DMS79 treated with DMSO at 0.1 percent for 48 hours (cell line): ENCODE measurements around the gene MAPK10.

Experiments used
- DNase-seq: peaks from one replicate; lab custom pipeline; 2025; lab: John Stamatoyannopoulos, UW

Gene MAPK10

GRCh38 chr4:86359944-86360478 is at the start of gene MAPK10:
Gene MAPK10 (minus strand): TSS chr4:86360053.
- DNase-seq = peak; percentile 29

GRCh38 chr4:86403575-86403974 is 43.7 kb upstream of the MAPK10 start:
- DNase-seq = no peak

- DNase-seq = no peak
Measured at GRCh38 chr4:86401826-86402225, 42.0 kb upstream of the MAPK10 start.

DNA sequence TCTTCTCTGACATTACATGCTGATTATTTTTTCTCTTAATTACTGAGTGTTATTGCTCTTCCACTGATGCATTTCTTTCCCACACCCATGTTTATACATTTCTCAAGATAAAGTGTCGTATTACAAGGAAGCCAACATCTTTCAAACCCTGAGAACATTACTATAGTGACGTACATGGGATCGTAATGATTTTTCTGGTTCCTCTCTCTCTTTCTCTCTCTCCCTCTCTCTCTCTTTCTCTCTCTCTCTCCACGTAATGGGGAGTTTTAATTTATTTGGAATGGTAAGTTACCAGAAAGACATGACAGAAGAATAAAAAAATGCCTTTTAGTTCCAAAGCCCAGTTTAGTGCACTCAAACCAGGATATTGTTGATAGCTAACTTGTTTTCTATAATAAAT is 40.4 kb upstream of the MAPK10 start:
- DNase-seq = no peak

DNA sequence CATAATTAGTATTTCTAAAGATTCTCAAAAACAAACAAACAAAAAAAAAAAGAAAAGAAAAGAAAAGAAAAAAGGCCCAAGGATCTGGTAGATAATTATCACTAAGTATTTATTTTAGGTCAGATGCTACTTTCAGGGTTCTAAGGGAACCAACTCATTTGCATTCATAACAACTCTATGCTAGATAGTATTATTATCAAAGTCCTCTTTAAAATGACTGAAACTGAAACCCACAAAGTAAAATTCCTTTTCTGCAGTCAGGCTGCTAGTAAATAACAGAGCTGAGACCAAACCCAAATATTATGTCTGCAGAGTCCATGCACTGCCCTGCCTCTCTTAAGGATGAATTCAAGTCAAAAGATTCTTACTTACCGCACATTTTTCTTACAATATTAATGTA is 38.3 kb upstream of the MAPK10 start:
- DNase-seq = no peak

- no peak for DNase-seq
Measured at GRCh38 chr4:86393749-86394148, 33.9 kb upstream of the MAPK10 start.

DNA sequence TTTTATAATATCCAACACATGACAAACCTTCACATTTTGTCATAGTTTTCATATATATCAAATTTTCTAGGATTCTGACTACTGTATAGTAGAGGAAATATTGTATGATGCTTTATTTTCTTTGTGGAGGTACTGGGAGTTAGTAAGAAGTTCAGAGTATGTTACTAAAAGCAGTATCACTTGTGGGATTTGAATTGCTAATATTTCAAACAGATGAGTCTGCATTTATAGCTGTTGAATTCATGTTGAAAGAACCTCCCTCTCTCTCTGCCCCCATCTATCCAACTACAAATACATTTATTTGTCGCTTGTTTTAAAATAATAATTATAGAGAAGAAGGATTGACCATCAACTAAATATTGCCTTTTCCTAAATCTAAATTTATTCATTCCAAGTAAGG is 29.8 kb upstream of the MAPK10 start:
- DNase-seq = no peak

DNA sequence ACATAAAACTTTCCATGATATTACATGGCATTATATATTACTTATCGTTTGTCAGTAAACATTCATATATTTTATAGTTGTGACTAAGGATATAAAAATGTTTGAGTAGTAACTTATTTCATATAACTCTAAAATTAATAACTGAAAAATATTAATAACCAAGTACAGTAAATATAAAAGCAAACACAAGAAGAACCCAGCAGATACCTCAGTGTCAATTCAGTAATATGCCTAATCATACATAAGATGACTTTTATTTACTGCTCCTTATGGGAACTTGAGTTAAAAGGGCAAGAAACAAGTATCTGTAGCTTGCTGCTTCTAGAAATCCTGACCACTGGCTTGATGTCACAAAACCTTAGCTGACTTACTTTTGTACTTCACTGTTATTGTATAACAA is 28.4 kb upstream of the MAPK10 start:
- DNase-seq = no peak

- DNase-seq = no peak
Measured at GRCh38 chr4:86386817-86387415, 27.1 kb upstream of the MAPK10 start.

DNA sequence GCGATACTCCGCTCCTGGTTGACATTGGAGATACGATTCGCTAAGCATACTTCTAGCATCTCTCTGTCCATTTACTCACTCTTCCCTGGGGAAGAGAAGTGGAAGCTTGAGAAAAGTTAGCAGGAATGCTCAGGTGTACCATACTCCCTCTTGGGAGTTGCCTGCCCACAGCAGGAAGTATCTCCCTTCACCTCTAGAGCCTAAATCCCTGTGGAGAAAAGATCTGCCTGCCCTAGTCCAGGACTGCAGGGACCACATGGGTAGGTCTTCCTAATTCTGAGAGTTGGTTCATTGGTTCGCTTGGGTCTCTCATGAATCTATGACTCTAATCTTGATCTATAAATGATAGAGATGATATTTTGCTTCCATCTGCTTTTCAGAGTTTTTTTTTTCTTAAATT is 26.3 kb upstream of the MAPK10 start:
- no peak for DNase-seq

DNA sequence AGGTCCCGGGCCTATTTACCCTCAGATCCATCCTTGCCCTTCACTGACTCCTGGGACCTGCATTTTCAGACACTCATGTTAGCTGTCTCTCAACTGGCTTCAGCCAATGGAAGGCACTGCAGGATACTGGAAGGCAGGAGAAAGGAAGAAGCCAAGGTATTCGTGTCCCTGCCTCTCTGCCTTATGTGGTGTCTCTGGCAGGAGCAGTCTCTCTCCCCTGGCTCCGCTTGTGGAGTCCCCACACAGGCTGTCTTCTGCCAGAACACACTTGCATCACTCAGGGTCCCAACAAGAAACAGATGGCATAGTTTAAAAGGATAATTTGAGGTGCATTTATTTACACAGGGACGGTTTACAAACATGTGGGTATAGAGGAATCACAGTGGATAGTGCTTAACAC is 21.6 kb upstream of the MAPK10 start:
- no peak for DNase-seq

DNA sequence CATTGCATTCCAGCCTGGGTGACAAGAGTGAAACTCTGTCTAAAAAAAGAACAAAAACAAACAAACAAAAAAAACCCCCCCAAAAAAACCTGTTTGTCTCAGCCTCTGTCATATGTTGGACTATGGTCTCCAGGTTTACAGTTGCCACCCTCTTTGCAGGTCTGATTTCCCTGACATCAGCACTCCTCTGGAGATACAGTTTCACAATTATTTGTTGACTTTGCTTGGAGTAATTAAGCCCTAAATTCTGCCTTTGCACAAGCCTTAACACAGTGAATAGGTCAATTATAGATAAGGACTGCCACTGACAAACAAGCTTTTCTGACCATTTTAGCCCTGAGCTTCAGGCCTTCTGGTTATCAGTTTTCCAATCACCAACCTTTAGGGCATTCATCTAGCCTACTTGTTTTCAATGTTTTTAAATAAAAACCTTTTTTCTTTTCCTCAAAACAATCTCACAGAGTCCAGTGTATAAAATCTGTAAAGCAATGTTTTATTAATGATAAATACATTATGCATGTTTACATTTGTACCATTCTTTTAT is 20.4 kb upstream of the MAPK10 start:
- DNase-seq = peak; percentile 2

DNA sequence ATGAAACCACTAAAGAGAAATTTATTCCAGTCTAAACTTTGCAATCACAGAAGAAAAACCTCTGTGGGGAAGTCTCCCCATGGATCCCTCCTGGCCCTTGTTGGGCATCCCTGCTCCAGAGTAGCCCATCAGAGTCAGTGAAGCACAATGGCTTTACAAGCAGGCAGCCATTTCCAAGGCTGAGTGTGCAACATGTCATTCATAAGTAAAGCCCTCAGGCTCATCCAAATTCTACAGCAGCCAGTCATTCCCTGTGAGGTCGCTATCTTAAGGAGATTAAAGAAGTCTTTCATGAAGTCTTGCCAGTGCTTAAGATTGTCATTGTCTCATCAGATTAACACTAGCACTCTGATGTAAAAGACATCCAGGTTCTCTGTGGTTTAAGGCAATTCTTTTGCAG is 17.0 kb upstream of the MAPK10 start:
- no peak for DNase-seq

DNA sequence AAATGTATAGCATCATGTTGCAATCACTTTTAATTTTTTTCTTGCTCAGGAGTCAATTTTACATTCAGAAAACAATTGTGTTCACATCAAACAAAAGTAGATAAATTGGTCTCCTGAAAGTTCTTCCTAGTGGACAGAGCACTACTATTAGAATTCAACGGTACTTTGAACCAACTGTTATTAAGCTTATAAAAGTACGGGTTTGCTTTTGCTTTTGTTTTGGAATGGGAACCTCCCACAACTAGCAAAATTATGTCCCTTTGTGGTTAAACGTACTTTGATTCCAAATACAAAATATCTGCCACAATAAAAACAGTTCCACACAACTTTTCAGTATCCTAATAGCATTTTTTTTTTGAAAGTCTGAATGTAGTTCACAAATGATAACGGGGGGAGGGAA is 8.6 kb upstream of the MAPK10 start:
- no peak for DNase-seq

DNA sequence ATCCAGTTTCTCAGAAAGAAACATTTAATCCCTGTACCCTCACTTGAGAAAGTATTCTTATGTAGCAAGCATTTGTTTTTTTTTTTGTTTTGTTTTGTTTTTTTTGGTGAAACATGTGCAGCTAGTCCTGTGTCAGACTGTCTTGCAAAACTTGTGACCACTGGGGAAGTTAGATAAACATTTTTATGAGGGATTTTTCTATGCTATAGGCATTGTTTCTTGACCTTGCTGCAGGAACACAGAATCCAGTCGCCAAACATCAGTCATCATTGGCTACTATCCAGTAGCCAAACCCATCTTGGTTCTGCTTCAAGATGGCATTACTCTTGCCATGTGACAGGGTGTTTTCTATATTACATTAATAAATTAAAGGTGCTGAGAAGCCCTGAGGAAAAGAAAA is 7.7 kb upstream of the MAPK10 start:
- DNase-seq = no peak

- no peak for DNase-seq
Measured at GRCh38 chr4:86366920-86367319, 7.1 kb upstream of the MAPK10 start.

- DNase-seq = no peak
Measured at GRCh38 chr4:86362510-86362909, 2.7 kb upstream of the MAPK10 start.

- no peak for DNase-seq
Measured at GRCh38 chr4:86358257-86358656, 1.6 kb downstream of the MAPK10 start.

GRCh38 chr4:86357608-86358007 is 2.2 kb downstream of the MAPK10 start:
- DNase-seq = no peak

DNA sequence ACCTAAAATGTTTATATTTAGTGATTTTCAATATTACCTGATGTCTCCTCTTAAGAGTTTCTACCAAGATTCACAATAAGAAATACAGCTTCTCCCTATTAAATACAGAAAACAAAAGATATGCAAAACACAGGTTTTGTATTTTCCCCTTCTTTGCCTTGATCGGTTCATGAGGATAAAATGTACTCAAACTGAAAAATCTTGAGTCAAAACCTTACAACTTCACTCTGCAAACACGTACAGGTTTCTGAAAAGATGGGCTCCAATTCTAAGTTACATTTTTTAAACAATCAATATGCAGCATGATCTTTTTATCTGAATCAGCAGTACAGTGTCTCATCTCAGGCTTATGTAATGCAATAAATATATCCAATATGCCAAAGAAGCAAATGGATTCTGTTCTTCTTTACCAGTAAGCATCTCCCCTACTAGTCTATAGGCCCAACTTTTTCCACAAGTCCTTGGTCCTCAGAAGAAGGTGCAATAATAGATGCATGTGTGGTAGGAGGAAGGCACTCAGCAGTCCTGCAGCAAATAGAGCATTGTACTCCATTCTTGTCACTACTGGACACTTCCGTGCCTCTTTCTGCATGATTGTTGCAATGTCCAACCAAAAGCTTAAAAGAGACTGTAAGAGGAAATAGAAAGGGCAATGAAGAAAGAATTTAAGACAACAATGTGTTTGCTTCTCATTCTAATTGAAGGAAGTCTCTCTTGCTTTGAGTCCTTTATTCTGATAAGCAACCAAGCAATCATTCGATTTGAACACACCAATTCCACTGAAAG is 3.2 kb downstream of the MAPK10 start:
- no peak for DNase-seq

DNA sequence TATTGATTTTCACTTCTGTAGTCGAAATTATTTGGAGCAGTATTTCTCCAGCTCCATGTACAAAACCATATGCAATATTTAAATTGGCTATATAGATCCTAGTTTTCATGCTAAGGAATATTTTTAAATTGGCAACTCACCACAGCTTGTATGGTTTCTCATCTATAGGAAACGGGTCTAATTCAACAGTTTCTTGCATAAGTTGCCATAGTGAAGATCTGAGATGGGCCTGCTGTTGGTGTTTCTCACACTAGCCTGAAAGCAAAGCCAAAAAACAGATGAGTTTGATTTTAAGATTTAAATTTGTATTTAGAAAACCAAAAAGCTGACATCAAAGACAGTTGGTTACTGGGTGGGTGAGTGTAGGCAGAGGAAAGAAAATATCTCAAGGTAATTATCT is 5.5 kb downstream of the MAPK10 start:
- DNase-seq = no peak

DNA sequence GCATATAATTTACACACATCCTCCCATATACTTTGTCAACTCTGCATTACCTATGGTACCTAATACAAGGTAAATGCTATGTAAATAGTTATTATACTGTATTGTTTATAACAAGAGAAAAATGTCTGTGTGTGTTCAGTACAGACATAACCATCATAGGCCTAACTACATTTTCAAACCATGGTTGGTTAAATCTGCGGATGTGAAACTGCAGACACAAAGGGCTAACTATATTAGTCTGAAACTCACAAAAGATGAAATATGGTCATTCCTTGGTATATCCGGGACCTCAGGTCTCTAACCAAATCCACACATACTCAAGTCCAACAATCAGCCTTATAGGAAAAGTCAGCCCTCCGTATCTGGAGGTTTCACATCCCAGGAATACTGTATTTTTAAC is 13.5 kb downstream of the MAPK10 start:
- DNase-seq = no peak

DNA sequence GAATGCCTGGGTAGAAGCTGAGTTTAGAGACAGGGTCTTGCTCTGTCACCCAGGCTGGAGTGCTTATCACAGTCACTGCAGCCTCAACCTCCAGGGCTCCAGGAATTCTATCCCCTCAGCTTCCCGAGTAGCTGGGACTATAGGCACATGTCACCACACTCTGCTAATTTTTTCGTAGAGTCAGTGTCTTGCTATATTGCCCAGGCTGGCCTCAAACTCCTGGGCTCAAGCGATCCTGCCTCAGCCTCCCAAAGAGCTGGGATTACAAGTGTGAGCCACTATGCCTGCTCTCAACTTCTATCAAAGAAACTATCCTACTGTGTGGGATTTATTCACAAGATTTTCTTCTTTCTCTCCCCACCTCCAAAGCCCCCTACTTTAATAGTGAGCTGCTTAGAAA is 15.7 kb downstream of the MAPK10 start:
- DNase-seq = no peak
